Hematopoietic multipotent progenitor cell treated with erythropoietin and hydrocortisone succinate and interleukin-3 and kit ligand, for 4 days (in vitro differentiated cells): Measurements from ENCODE around the gene DAW1.
"Not testable (repeated sequence)": the region's sequence is repeated elsewhere in the genome, so short reads cannot be mapped to it uniquely, and the experiment has no call there.

Experiments used
- DNase-seq: peaks from one replicate; pipeline ENCODE4 v3.0.0-alpha.2; 2015

DAW1 gene, protein sequence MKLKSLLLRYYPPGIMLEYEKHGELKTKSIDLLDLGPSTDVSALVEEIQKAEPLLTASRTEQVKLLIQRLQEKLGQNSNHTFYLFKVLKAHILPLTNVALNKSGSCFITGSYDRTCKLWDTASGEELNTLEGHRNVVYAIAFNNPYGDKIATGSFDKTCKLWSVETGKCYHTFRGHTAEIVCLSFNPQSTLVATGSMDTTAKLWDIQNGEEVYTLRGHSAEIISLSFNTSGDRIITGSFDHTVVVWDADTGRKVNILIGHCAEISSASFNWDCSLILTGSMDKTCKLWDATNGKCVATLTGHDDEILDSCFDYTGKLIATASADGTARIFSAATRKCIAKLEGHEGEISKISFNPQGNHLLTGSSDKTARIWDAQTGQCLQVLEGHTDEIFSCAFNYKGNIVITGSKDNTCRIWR

DNA sequence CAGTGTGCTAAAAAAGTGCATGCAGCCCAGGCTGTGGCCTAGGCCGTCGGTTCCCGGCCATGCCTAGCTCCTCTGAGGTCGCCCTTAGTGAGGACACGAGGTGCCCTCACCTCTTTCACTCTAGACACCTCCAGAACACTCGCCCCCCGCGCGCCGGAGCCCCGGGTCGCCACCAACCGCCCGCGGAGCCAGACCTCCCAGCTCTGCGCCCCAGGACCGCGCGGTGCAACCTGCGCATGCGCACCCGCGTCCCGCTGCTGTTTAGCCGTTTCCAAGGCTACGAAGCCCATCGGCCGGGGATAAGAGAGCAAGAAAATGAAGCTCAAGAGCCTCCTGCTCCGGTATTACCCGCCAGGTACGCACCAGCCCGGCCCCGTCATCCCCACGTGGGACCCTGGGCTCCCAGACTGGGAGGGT, at the start of gene DAW1:
DAW1 (plus strand) TSS at position 257 of the 417 bp plus-strand sequence; CDS start at position 316, 59 bp downstream.
- DNase-seq: peak; percentile 73

DNA sequence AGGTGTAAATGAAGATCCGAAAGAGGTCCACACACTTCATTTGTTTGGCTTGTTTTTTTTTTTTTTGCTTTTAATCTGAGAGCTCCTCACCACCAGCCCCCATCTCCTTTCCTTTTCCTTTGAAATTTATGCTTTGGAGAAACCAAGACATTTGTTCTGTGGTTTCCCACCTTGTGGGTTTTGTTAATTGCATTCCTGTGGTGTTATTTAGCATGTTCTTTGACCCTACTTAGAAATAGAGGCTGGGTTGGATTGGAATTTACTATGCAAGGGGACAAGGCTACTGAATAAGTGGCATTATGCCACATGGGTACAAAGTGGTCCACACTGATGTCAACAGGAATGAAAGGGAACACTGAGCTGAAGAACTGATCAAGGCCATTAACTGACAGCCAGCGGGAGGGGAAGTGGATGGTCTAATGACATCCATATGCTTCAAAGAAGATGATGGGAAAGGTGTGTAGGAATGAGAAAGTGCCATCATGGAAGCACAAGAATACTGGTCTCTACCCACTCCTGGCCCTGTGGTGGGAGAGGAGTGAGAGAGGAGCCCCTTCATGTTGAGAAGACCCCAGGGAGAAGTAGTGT, 48.9 kb upstream of the DAW1 start:
- DNase-seq: no peak

DNA sequence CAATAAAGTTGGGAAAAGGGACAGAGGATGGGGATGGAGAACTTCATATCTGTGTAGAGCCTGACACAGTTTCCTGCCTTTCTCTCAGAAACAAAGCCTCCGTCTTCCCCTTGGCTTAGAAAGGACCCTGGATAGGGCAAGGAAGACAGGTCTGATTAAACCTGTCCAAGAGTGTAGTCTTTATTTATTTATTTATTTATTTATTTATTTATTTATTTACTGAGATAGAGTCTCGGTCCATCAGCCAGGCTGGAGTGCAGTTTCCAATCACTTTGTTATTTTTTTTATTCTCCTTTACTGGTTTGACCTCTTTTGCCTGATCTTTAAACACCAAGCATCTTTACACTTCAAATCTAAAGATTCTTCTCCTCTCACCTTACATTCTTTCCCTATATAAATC, 47.5 kb upstream of the DAW1 start:
- DNase-seq: no peak

DNA sequence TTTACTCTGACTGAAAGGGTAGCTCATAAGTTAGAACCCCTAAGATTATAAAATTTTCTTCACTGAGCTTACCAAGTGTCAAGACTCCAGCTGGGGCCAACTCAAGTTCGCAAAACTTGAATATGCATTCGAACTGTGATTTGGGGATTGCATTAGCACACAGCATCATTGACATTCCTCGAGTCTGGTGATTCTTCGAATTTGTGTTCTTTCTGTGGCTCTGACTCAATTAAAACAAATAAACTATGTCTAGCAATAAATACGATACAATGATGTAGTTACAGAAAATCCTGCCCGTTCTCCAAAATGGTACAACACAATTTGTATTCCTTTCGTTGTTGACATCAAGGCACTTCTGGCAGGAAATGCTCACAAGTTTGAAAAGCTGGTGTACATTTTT, 46.7 kb upstream of the DAW1 start:
- no peak for DNase-seq

DNA sequence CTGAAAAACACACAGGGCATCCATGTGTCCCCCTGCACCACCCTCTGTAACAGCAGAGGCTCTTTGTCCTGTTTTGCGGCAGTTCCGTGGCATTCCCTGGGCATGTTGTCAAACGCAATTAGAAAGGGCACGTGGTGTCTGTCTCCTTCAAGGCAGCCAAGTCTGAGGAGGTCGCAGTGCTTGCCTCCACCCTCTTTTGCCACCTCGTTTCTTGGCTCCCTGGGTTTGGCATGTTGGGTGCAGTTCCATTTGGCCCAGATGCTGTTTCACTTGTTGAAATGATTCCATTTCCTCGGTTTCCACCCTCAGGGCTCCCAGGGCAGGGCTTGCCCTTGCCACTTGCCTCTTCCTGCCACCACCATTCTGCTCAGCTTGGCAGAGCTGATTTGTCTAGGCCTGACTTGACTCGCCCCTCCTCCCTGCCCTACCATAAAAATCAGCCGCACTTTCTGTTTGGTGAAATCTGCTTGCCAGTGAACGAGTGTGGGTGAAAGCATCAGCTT, 45.4 kb upstream of the DAW1 start:
- no peak for DNase-seq

DNA sequence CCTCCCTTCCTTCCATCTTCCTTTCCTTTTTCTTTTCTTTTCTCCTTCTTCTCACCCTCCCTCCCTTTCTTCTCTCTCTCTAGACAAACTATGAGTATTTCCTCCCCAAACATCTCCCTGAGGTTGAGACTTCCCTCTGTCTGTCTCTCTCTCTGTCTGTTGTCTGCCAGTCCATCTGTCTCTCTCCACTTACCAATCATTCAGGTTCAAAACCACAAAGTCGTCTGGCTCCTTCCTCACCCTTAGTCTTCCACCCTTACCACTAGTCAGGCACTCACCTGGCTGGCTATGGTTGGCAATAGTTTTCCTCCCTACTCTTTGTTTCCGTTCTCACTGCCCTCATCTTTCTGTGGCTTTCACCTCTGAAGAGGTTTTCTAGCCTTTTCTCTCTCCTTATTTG, 44.9 kb upstream of the DAW1 start:
- DNase-seq: no peak

DNA sequence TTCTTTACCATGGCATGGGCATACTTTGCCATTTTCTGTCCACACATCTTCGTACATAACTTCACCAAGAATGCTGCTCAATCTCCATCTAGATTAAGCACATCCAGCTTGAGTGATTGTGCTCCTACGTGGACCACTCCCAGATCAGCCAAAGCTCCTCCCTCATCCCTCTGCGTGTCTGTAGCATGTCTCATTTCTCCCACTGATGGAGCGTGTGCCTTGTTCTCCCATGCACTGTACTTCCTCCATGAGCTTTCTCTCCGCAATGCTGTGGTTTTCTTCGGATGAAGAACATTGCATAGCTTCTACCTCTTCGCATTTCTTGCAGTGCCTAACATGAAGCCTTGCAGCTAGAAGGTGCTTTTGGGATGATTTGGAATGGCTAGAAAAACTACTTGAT, 44.3 kb upstream of the DAW1 start:
- DNase-seq: no peak

DNA sequence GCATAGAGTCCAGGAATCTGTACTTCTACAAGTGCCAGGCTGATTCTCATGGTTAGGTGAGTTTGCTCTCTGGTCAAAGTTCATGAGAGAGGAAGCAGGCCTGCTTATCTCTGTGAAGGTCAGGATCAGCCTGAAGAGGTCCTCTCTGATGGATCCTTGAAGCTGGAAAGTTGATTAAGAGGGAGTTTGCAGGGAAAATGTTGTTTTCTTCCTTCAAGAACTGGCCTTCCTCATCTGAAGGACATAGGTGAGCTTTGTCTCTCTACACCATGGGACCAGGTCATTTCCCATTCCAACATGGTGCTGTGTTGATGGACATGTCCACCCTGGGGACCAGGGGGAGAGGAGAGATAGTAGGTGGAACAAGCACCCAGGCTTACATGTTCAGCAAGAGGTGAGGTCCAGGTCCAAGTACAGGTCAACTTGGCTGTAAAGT, 42.9 kb upstream of the DAW1 start:
- DNase-seq: no peak

DNA sequence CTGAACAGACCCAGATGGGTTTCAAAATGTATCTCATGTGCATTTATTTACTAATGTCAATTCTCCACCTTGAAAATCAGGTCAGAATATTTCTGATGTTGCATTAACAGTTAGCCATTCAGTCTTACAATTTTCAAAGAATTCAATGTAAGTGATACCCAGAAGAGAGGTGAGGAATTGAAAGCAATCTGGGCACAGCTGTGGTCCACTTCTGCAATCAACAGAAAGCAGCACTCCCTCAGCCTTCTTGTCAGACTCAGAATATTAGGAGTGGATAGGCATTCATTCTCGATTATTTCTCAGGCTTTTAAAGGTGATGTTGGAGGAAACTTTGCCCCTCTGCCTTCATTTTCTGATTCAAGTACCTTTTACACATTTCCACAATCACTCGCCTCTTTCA, 42.1 kb upstream of the DAW1 start:
- DNase-seq: no peak

DNA sequence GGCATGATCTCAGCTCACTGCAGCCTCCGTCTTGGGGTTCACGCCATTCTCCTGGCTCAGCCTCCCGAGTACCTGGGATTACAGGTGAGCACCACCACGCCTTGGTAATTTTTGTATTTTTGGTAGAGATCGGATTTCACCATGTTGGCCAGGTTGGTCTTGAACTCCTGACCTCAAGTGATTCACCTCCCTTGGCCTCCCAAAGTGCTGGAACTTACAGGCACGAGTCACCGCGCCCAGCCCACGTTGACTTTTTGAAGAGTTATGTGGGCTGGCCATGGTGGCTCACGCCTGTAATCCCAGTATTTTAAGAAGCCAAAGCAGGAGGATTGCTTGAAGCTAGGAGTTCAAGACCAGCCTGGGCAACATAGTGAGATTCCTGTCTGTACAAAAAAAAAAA, 37.0 kb upstream of the DAW1 start:
- no peak for DNase-seq

DNA sequence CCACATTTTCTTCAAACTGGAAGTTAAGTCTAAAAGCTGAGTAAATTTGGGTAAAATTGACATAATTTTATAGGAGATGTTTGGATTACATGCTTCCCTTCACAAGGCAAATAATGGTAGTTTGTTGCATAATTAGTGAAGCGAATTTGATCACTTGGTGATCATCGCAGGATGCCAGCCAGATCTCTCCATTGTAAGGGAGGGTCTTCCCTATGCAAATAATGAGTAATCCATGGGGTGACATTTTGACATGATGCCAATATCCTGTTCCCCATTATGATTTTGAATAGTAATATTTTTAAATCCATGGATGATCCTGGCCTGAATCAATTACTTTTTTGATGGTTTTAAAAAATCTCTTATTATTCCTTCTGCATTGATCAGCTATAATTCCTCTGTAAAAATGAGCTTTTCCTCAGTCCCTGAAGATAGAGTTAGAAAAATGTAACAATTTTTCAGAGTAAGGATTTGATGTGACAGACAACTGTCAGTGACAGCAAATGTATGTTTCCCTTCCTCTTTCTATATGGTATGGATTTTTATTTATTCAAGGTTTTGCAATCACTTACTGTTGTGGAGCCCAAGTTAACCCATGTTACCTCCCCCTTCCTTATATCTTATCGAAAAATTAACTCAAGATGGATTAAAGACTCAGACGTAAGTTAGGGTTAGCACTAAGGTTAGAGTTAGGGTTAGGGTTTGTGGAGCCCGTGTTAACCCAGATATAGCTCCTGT, 36.3 kb upstream of the DAW1 start:
- no peak for DNase-seq

DNA sequence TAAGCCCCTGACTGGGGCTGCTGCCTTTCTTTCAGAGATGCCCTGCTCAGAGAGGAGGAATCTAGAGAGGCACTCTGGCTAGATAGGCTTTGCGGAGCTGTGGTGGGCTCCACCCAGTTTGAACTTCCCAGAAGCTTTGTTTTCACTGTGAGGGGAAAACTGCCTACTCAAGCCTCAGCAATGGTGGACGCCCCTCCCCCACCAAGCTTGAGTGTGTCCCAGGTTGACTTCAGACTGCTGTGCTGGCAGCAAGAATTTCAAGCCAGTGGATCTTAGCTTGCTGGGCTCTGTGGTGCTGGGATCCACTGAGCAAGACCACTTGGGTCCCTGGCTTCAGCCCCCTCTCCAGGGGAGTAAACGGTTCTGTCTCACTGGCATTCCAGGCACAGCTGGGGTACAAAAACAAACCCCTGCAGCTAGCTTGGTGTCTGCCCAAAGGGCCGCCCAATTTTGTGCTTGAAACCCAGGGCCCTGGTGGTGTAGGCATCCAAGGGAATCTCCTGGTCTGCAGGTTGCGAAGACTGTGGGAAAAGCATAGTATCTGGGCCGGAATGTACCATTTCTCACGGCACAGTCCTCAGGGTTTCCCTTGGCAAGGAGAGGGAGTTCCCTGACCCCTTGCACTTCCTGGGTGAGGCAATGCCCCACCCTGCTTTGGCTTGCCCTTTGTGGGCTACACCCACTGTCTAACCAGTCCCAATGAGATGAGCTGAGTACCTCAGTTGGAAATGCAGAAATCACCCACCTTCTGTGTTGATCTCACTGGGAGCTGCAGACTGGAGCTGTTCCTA, 31.9 kb upstream of the DAW1 start:
- DNase-seq: not testable (repeated sequence)

DNA sequence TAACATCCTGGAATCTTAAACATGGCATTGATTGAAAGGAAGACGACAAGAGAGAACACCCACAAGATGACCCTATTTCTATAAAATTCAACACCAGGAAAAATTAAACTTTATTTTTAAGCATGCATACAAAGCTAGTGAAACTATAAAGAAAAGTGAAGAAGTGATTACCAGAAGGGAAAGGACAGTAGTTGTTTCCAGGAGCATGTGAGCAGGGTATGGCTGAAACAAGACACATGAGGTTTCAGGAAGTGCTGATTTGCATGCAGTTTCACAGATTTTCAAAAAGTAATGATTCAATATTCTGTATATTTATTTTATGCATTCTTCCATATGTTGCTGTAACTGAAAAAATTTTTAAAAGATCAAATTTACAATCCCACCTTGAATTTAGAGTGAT, 24.6 kb upstream of the DAW1 start:
- DNase-seq: no peak

DNA sequence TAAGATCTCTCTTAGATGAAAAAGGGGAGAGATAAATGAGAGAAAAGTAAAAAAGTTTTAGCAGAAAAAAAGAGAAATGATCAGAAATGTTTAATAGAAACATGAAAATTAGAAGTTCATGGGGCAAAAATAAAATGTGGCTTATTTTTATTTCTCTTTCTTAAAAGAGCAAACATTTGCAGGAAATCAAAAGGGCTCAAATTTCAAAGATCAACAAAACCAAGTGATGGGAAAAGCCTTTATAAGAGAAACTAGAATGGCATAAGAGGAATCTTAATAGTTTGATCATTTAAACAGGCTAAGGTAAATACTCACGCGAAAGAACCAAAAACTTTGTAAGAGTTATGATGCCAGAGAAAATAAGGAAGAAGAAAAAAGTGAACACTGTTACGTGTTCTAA, 23.3 kb upstream of the DAW1 start:
- no peak for DNase-seq

DNA sequence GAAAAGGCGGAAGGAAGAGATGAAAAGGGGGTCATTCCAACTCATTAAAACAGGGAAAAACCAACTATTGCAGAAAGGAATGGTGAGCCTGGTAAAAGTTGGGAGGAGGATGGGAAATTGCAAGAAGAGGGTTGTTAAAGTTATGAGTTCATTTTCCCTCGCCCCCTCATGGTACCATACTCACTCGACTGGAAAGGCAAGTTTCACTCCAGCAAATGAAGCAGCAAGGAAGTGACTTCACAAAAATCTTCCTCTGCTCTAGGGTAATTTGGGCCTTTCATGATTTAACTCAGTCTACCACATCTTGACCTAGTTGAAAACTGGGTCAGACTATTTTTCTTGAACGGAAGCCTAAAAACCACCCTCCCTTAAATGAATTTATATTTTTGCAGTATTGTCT, 22.8 kb upstream of the DAW1 start:
- no peak for DNase-seq

DNA sequence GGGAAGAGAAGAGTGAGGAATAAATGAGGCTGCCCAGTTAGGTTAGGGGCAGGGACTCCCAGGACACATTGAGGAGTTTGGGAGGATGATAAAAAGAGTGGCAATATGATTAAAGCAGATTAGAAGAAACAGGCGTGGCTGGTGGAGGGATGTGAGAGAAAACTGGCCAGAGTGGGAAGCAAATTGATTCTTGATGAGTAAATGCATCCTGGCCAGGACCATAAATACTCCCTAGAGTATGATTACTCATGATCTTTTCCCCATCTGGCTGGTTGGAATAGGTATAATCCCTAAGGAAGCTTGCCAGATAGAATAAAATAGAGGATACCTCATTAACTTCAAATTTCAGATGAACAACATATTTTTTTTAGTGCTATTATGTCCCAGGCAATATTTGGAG, 21.5 kb upstream of the DAW1 start:
- DNase-seq: no peak

DNA sequence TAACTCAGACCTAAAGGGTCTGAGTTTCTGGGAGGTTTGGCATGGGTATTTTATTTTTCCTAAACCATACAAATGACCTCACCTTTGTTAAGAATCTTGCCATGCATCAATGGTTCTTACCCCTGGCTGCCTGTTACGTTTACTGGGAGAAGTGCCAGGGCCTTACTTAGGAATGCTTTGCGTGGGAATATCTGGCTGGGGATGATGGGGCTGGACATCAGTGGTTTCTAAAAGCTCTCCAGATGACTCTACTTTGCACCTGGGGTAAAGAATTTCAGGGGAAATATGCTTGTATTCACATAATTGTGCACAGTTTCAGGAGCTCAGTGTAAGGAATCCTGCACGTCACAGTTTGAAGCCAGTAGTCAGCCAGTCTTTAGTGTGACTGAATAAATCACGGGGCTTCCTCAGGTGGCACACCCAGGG, 18.2 kb upstream of the DAW1 start:
- no peak for DNase-seq

DNA sequence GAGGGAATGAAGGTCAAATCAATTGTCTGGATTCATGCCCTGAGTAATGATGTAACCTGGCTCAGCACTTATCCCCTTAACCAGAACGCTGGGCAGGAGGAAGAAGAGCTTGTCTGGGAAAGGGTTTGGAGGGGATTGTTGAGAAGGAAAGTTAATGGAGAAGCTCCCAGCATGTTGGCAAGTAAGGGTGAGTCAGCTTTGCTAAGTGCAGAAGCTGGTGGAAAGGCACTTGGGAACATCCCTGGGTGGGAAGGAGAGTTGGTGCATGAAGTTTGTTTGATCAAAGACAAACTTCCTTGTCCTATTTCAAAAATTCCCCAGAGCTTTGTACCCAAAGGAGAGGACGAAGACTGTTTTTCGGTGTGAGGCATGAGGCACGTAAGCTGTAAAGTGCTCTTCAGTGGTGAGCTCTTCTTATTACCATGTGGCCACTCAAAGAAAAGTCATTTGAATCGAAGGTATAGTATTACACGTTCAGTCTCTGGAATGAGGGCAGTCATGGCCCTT, 17.6 kb upstream of the DAW1 start:
- no peak for DNase-seq

DNA sequence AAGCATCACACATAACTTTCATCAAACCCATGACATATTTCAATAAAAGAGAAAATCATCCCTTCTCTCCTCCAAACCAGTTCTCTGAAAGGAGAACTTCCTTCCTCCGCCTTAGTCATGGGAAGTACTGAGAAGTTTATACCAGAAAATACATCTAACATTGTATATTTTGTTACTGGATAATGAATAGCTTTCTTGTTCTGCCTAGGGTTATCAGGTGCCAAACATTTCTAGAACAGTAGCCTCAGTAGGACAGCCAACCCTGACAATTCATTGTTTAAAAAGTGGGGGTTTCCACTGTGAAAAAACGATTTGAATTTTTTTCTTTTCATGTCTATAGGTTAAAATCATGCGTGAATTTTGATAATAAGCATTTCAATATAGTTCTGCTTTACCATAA, 16.0 kb upstream of the DAW1 start:
- DNase-seq: no peak

DNA sequence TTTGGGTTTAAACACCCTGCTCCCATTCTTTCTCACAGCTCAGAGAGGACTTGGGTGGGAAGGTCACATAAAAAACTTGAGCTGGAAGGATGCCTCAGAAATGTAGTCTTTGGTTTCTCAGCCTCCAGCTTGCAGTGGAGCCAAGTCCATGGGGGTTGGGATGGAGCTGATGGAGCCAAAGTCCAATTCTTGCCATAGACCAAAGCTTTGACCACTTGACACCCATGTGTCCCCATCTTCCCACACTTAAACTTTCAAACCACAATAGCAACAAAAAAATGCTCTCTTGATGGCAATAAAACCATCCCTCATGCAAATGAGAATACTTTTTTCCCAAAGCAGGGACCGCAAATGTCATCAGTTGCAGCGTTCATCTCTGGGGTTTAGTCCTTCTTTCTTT, 14.7 kb upstream of the DAW1 start:
- no peak for DNase-seq

DNA sequence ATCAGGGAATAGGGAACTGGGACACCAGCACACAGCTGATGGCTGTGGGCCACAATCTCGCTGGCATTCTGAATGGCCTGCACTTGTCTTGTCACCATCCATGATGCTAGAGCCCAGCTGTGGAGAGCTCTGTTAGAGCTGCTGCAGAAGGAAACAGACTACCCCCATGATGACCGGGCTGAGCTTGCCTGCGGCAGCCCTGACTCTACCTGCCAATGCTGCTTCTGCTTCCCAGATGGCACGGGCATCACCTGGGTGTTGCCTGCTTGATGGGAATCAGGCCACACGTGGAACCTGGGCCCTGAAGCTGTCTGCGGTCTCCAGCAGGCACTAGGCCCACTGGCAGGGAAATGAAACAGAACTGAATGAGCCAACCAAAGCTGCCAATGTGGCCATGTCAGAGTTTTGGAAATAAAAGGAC, 11.2 kb upstream of the DAW1 start:
- DNase-seq: no peak

DNA sequence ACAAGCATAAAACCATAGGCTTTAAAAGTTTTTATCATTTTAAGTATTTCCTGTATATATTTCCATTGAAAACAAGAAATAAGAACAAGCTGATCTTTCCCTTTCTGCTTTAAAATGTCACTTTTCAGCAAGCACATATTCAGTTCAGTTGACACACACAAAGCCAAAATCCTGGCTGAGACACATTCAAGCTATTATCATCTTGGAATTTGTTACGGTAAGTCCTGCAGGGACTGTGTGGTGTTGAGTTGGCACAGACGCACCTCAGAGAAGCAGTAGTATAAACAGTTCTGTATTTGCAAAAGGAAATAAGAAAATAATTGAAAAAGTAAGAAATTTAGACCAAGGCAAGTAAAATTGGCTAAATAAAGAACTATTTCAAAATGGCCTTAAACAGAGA, 10.4 kb upstream of the DAW1 start:
- no peak for DNase-seq
